Activated T-cell treated with anti-CD3 and anti-CD28 coated beads, Interleukin-2, amount 50 U/mL, for 48 hours (primary cell): ENCODE measurements around the gene RNF2.

Experiments
- DNase-seq, 2 experiments: peaks; one replicate each; pipeline ENCODE4 v3.0.0-alpha.2; 2020

The RNF2 gene

GRCh38 chr1:185104083-185104482 lies 58.7 kb downstream of the RNF2 start:
- no peak for DNase-seq

GRCh38 chr1:185105121-185105520 lies 59.8 kb downstream of the RNF2 start:
- DNase-seq: no peak

GRCh38 chr1:185108321-185108720 lies 63.0 kb downstream of the RNF2 start:
- DNase-seq: no peak

GRCh38 chr1:185110145-185110544 lies 64.8 kb downstream of the RNF2 start:
- DNase-seq: no peak

GRCh38 chr1:185111873-185112272 lies 66.5 kb downstream of the RNF2 start:
- no peak for DNase-seq

- DNase-seq: no peak
Observed at GRCh38 chr1:185112356-185112755, 67.0 kb downstream of the RNF2 start.

GRCh38 chr1:185129708-185130107 lies 84.3 kb downstream of the RNF2 start:
- DNase-seq: no peak

- DNase-seq: no peak
Observed at GRCh38 chr1:185132534-185132933, 87.2 kb downstream of the RNF2 start.

GRCh38 chr1:185137896-185138545 lies 92.7 kb downstream of the RNF2 start:
- DNase-seq: no peak

- DNase-seq: no peak
Observed at GRCh38 chr1:185139246-185139645, 93.9 kb downstream of the RNF2 start.

GRCh38 chr1:185144233-185144632 lies 98.9 kb downstream of the RNF2 start:
- DNase-seq: no peak

GRCh38 chr1:185151215-185151614 lies 105.9 kb downstream of the RNF2 start:
- no peak for DNase-seq
